UCSD-AML1 (cell line): Measurements from ENCODE around the gene CHRNB1.

ENCODE experiments used
- DNase-seq: peaks from one replicate; lab custom pipeline; 2025; ENCODE audit not compliant: unreplicated experiment; lab: John Stamatoyannopoulos, UW

Gene CHRNB1

GRCh38 chr17:7437950-7438614 is 6.8 kb upstream of the CHRNB1 start:
- DNase-seq, result peak; percentile 72

- DNase-seq, result no peak
Measured at GRCh38 chr17:7438656-7439460, 6.0 kb upstream of the CHRNB1 start.

- DNase-seq, result no peak
Measured at GRCh38 chr17:7439462-7440112, 5.3 kb upstream of the CHRNB1 start, which contains the start of gene FGF11. TSS of gene FGF11 (plus strand) at chr17:7439512. CDS start at chr17:7439621, 109 bp downstream.

- DNase-seq, result no peak
Measured at GRCh38 chr17:7440113-7440833, 4.6 kb upstream of the CHRNB1 start.

- DNase-seq, result no peak
Measured at GRCh38 chr17:7440834-7441195, 4.0 kb upstream of the CHRNB1 start.

GRCh38 chr17:7441266-7441665 is 3.6 kb upstream of the CHRNB1 start:
- no peak for DNase-seq

GRCh38 chr17:7442142-7442541 is 2.7 kb upstream of the CHRNB1 start:
- no peak for DNase-seq

- no peak for DNase-seq
Measured at GRCh38 chr17:7443499-7444485, 1.1 kb upstream of the CHRNB1 start.

GRCh38 chr17:7445619-7445968 is 733 bp downstream of the CHRNB1 start:
- no peak for DNase-seq

- DNase-seq, result no peak
Measured at GRCh38 chr17:7448461-7448860, 3.6 kb downstream of the CHRNB1 start.

GRCh38 chr17:7459961-7460545 is 15.2 kb downstream of the CHRNB1 start:
- DNase-seq, result no peak

GRCh38 chr17:7460850-7461660 is 16.2 kb downstream of the CHRNB1 start:
- DNase-seq, result no peak

- no peak for DNase-seq
Measured at GRCh38 chr17:7462474-7463371, 17.9 kb downstream of the CHRNB1 start.

- no peak for DNase-seq
Measured at GRCh38 chr17:7463372-7463846, 18.5 kb downstream of the CHRNB1 start.

GRCh38 chr17:7464081-7464480 is 19.2 kb downstream of the CHRNB1 start:
- DNase-seq, result no peak

GRCh38 chr17:7465597-7466275 is 20.9 kb downstream of the CHRNB1 start:
- DNase-seq, result no peak

- DNase-seq, result no peak
Measured at GRCh38 chr17:7466318-7466638, 21.4 kb downstream of the CHRNB1 start.
